Activated naive CD4-positive, alpha-beta T cell treated with anti-CD3 and anti-CD28 coated beads, Interleukin-2, amount 10 ng/mL, durations not matched to agents 7 days and 5 days (primary cell): ENCODE data around the gene LILRB3.

ENCODE experiments used
- CTCF ChIA-PET: fragments of 350-600 bp; sonication (Branson Sonifier 250); formaldehyde crosslinking; loops from one replicate; lab custom pipeline; 2021; ENCODE audit warnings: antibody characterized with exemption; lab: Charles Lee
- DNase-seq: peaks from one replicate; pipeline ENCODE4 v3.0.0-alpha.2; 2020
- H3K27ac Mint-ChIP-seq: one replicate; pipeline ENCODE4 v1.8.0; 2021; ENCODE audit warnings: mild to moderate bottlenecking, moderate library complexity, mixed read lengths
- H3K27me3 Mint-ChIP-seq: one replicate; pipeline ENCODE4 v1.8.0; 2021; ENCODE audit warnings: mild to moderate bottlenecking, mixed read lengths
- H3K36me3 Mint-ChIP-seq: one replicate; pipeline ENCODE4 v1.8.0; 2021; ENCODE audit warnings: mixed read lengths
- H3K4me1 Mint-ChIP-seq: one replicate; pipeline ENCODE4 v1.8.0; 2021; ENCODE audit warnings: mixed read lengths
- H3K4me3 Mint-ChIP-seq: one replicate; pipeline ENCODE4 v1.8.0; 2021; ENCODE audit warnings: mild to moderate bottlenecking, moderate library complexity, mixed read lengths
- H3K9me3 Mint-ChIP-seq: one replicate; pipeline ENCODE4 v1.8.0; 2021; ENCODE audit warnings: mixed read lengths

LILRB3 gene

DNA sequence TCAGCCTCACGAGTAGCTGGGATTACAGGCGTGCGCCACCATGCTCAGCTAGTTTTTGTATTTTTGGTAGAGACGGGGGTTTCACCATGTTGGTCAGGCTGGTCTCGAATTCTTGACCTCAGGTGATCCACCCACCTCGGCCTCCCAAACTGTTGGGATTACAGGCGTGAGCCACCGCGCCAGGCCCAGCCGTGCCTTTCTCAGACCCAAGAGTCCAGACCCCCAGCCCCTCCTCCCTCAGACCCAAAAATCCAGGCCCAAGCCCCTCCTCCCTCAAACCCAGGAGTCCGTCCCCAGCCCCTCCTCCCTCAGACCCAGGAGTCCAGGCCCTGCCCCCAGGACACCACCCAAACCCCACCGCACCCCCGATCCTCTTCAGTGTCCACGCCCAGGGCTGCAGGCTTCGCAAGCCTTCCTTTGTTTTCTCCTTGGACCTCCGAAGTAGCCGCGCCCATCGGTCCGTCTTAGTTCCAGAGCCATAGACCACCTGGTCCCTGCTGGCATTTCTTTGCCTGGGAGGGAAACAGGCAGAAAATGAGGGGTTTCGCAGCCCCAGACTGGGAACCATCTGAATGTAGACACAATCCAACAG lies 53.6 kb downstream of the LILRB3 start:
- peaks cover 3% of the 10 kb centered on the region for H3K36me3 Mint-ChIP-seq
- no peak for DNase-seq
- H3K9me3 Mint-ChIP-seq: no peaks in the 10 kb centered on the region
- no peak overlapping the region for H3K4me3 Mint-ChIP-seq
- peaks cover 18% of the 10 kb centered on the region for H3K4me1 Mint-ChIP-seq
- peaks cover 43% of the 10 kb centered on the region for H3K27me3 Mint-ChIP-seq
- CTCF ChIA-PET: interaction anchor here (1.0 to 2.7 kb wide), 5 partner anchors 25 to 97 kb away, joined by 3 to 16 read pairs (median 5); no protein-coding TSS in a partner anchor
- H3K27ac Mint-ChIP-seq: no peak overlapping the region

DNA sequence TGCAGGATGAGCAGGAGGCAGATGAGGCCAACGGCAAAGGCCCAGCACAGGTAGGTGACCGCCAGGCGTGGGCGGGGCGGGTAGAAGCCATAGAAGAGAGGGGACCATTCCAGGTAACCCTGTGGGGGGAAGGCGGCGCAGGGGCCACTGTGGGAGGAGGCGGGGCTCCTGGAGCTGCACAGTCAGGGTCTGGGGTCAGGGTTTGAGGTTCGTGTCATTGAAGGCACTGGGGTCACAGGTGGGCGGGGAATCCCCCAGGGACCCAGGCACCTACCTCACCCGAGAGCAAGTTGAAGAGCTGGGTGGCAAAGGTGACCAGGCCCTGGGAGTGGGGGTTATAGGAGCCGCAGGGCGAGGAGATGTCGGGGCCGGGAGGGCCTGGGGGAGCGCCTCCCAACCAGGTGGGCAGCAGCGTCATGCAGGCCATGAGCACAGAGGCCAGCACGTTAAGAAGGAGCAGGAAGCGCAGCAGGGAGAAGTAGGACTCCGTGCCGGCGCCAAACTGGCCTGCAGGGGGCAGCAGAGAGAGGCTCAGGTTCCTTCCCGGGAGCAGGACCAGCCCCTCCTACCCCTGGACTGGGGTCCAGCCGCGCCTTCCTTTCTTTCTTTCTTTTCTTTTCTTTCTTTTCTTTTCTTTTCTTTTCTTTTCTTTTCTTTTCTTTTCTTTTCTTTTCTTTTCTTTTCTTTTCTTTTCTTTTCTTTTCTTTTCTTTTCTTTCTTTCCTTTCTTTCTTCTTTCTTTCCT lies 54.5 kb downstream of the LILRB3 start:
- Mint-ChIP-seq H3K27ac (no peak overlapping the region), H3K9me3 (no peaks in the 10 kb centered on the region), H3K36me3 (peaks cover 5% of the 10 kb centered on the region), H3K4me3 (no peak overlapping the region), H3K4me1 (peaks cover 27% of the 10 kb centered on the region), H3K27me3 (peaks cover 50% of the 10 kb centered on the region)
- DNase-seq: peak; percentile 94
- CTCF ChIA-PET: interaction anchor here (1.2 to 1.7 kb wide), 3 partner anchors 20 to 97 kb away, joined by 3 to 10 read pairs (median 4); partner anchors contain the start of gene MBOAT7
